ENCODE results near the gene C9orf43.
A peak's percentile ranks its signal among the peaks of the same experiment; 100 is the strongest.
"Not testable (repeated sequence)": the region's sequence is repeated elsewhere in the genome, so short reads cannot be mapped to it uniquely, and the experiment has no call there.

The C9orf43 gene
- 0.87 to 1.2 reads per million in 2 donors for total RNA-seq

DNA sequence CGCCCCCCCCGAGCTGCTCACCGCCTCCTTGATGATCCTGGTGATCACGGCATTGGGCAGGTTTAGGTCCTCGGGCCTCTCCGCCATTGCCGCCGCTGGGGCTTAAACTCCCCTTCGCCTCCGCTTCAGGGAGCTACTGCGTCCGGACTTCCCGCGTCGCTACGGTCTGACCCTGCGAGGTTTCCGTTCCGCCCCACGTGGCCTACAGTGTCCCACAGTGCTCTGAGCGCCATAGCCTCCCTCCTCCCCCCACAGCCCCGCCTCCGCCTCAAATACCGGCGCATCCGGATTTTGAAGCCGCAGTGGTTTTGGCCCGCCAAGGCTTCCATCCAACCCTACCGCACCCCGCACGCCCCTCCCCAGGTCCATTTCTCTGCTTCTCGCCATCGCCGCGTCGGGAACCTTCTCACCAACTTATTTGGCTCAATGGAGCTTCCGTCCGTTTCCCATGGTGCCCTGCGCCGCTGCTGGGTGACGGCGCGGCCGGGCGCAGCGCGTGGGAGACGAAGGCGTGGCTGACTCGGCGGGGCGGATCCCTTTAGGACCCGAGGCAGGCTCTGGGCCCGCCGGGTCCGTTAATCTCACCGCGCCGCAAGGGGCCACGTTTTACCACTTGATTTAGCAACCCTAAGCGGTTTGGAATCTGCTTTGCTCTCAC is at the start of gene C9orf43, which contains the start of gene POLE3:
TSS of gene C9orf43 (plus strand) at position 541 of the 658 bp plus-strand sequence. CDS start 2,747 bp downstream, outside the sequence.
TSS of gene POLE3 (minus strand) at position 469 of the 658 bp plus-strand sequence. CDS start at position 87, 382 bp downstream.
- DNase-seq = peak; percentile 87

DNA sequence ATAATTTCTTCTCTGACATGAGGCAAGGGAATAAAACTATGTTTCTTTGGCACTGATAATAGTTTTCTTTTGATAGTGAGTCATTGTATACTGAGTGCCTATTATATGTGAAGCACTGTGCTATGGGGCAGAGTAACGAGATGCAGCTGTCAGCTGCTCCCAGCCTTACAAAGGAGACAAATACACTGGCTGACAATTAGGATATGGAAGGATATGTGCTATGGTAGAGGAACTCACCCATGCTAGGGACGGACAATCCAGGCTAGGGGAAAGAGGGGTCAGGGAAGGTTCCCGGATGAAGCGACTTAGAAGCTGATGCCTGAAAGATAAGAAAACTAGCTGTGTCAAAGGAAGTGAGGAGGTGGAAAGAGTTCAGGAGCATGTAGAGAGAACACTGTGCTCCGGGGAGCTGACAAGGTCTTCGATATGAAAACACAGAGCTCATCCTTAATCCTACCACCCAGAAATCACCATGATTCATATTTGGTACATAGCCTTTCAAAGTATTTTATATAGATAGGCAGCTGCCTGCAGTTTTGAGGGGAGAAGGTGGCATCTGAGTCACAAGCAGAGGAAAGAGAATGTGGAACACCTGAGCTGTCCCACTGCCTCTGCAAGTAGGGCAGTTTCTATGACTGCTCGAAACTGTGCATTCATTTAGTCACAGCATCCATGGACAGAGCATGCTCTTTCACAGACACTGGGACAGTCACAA is 49.1 kb upstream of the C9orf43 start:
- DNase-seq = no peak

- no peak for DNase-seq
Measured at GRCh38 chr9:113363336-113363735, 47.2 kb upstream of the C9orf43 start.

DNA sequence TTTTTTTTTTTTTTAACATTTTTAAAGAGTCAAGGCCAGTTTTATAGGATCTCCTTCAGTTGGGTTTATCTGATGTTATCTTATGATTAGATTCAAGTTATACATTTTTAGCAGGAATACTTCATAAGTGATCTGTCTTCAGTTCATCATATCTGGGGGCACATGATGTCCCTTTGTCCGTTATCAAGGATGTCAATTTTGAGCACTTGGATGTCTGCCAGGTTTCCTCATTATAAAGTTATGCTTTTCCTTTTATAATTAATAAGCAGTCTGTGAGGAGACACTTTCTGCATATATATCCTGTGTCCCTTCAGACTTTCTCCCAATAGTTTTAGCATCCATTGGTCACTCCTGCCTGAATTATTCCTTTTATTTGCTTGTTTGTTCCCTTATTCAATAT is 45.6 kb upstream of the C9orf43 start:
- DNase-seq = no peak

GRCh38 chr9:113365652-113366051 is 44.9 kb upstream of the C9orf43 start:
- not testable (repeated sequence) for DNase-seq

- no peak for DNase-seq
Measured at GRCh38 chr9:113368348-113368981, 42.1 kb upstream of the C9orf43 start.

DNA sequence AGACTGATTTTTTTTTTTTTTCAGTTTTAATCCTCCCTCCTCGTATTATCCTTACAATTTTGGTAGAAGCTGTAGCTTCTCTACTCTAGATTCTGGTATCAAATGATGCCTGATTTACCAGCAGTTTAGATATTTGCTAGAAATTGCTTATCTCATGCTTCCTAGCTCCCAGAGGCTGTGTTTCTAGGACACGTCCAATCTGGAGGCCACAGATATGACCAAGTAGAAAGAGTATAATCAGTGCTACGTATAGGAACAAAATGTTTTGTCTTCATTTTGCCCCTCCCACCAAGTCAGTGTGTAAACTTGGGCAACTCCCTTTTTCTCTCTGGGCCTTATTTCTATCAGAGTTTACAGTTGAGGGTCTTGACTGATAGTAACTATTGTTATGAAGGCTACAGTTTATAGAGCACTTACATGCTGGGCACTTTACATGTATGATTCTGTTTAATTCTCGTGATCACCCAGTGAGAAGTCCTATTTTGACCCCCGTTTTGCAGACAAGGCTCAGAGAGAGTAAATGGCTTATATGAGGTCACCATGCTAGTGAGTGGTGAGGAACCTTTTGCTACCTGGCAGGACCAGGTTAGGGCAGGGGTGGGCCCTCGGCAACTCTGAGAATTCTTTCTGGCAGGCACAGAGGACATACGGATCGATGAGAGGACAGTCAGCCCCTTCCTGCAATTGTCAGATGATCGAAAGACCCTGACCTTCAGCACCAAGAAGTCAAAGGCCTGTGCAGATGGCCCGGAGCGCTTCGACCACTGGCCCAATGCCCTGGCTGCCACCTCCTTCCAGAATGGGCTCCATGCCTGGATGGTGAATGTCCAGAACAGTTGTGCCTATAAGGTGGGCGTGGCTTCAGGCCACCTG is 41.3 kb upstream of the C9orf43 start:
- no peak for DNase-seq

DNA sequence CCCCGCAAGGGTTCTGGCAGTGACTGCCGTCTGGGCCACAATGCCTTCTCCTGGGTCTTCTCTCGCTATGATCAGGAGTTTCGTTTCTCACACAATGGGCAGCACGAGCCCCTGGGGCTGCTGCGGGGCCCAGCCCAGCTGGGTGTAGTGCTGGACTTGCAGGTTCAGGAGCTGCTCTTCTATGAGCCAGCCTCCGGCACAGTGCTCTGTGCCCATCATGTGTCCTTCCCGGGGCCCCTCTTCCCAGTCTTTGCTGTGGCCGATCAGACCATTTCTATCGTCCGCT is 40.7 kb upstream of the C9orf43 start:
- DNase-seq = no peak

- no peak for DNase-seq
Measured at GRCh38 chr9:113370806-113371325, 39.7 kb upstream of the C9orf43 start.

GRCh38 chr9:113372059-113372458 is 38.5 kb upstream of the C9orf43 start:
- no peak for DNase-seq

DNA sequence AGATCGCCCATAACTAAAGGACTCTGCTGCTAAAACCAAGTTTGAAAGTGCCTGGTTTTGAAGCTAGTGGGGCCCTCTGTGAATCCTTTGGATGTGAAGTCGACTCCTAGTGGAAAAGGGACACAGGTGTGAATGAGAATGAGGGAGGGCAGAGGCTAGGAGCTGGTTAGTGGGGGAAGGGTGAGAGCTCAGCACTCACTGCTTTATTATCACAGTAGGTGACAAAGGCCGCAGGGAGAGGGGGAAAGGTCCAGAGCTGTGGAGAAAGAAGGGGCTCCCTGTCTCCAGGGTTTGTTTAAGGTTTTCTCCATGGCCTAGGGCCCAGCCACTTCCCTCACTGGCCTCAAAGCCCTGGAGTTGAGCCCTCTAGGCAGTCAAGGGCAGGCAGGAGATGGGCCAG is 37.3 kb upstream of the C9orf43 start:
- DNase-seq = no peak

- no peak for DNase-seq
Measured at GRCh38 chr9:113373676-113374392, 36.7 kb upstream of the C9orf43 start.

DNA sequence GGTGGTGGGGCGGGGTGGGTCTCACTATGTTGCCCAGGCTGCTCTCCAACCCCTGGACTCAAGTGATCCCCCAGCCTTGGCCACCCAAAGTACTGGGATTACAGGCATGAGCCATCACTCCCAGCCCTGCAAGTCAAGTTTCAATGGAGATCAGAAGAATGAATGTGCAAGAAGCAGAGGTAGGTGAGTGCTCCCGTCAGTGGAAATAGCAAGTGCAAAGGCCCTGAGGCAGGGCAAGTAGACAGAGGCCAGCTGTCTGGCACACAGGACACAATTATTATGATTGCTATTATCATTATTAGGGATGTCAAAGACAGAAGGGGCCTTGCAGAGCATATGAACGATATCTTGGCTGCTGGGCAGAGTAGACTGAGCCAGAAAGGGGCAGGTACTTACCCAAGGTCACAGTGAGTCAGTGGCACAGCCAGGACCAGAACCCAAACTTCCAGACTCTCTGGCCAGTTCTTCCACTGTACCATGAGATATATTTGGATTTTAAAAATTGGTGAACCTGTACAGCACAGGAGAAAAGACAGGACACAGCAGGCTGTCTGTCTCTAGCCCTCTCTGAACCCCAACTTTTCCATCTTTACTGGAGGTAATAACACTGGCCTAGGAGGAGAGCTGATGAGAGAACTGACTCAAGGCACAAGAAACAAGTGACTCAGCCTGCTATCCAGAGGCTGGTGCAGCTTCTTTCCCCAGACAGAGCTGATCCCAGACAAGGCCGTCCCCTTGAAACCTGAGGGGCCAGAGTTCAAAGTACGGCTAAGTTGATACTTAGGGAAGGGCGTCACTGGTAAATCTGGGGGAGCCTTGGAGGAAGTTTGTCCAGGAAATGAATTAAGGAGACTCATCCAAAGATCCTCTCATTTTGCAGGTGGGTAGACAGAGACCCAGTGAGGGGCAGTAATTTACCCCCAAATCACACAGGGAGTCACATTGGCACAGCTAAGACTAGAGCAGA is 35.2 kb upstream of the C9orf43 start:
- no peak for DNase-seq

DNA sequence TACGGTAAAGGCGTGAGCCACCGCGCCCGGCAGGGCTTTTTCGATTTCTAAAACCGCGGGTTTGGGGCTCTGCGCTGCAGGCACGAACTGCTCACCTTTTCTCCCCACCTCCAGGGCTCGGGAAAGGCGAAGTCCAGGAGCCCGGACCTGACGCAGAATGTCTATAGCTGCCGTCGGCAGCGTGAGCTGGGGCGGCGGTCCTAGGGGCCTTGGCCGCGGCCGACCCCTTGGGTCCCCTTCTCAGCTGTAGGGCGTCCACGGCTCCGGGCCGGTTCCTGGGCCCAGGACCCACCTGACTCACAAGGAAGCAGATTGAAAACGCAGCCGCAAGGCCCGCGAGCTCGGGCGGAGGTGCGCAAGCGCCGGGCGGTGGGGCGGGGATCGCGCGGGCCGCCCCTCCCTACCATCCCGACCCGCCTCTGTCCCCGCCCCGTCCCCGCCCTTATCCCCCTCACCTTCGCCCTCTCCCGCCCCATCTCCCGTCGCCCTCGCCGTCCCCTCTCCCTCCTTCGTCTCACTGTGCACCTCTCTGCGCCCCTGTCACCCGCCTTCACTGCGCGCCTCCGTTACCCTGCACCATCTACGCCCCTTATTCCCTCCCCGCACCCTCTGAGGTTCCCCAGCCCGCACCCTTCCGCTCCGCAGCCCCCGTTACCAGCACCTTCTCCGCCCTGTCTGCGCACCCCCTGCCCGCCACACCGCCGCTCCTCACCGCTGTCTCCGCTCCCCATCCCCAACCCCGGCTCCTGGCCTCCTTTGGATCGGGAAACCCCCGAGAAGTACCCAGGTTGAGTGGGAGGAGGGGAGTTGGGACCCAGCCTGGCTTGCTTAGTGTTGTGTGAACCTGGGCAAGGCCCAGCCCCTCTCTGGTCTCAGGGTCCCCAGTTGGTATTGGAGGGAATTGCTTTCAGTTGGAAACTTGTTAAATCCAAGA is 33.6 kb upstream of the C9orf43 start, which contains the start of gene HDHD3:
TSS of gene HDHD3 (minus strand) at position 353 of the 934 bp plus-strand sequence. CDS start 2,632 bp downstream, outside the sequence.
- peak; percentile 61 for DNase-seq

- not testable (repeated sequence) for DNase-seq
Measured at GRCh38 chr9:113379094-113379828, 31.3 kb upstream of the C9orf43 start.

GRCh38 chr9:113379829-113380210 is 30.7 kb upstream of the C9orf43 start:
- not testable (repeated sequence) for DNase-seq

DNA sequence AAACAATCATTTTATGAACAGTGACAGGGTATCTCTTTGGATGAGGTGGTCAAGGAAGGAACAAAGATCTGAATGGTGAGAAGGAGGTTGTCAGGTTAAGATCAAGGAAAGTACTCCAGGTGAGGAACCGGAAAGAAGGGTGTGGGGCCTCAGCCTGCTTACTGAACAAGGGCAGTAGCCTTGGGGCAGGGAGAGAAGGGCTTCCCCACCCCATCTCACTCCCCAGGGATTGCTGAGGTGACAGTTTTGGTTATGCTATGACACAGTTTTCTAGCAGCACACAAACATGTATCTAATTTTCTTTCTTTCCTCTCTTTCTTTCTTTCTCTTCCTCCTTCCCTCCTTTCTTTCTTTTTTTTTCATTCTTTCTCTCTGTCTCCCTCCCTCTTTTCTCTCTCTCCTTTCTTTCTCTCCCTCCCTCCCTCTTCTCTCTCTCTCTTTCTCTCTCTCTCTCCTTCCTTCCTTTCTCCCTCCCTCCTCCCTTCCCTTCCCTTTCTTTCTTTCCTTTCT is 29.6 kb upstream of the C9orf43 start:
- no peak for DNase-seq

GRCh38 chr9:113381441-113381840 is 29.1 kb upstream of the C9orf43 start:
- not testable (repeated sequence) for DNase-seq
